GM12878 (cell line): ENCODE data around the gene TATDN2. TPM values are rescaled to one million over a fixed set of nuclear protein-coding genes. Genes with fewer than 3 reads are reported as not detected.

Experiments
- ATAC-seq: fragments of 200-7000 bp; cut with Tn5 transposase; 3 replicates; pipeline ENCODE4 v1.9.1; 2020; ENCODE audit warnings: mild to moderate bottlenecking, moderate library complexity
- BruUV-seq: library from RNA; stranded (reverse); fragments of 400-500 nt; replicated peaks from 2 replicates; lab custom pipeline; 2021; lab: Mats Ljungman, UMichigan
- CTCF ChIA-PET: fragments of 300-600 bp; sonication (Branson Sonifier 250); formaldehyde crosslinking; extraction: SDS; loops from one replicate; lab custom pipeline; 2021; ENCODE audit warnings: inconsistent platforms; lab: Yijun Ruan, JAX
- POLR2A ChIA-PET: fragments of 350-600 bp; formaldehyde crosslinking; extraction: SDS; loops from one replicate; lab custom pipeline; 2021; ENCODE audit warnings: inconsistent platforms; lab: Charles Lee
- RAD21 ChIA-PET: fragments of 300-600 bp; sonication (Branson Sonifier 250); formaldehyde crosslinking; loops from one replicate; lab custom pipeline; 2023; ENCODE audit warnings: antibody characterized with exemption; ENCODE audit not compliant: unreplicated experiment; lab: Charles Lee
- SMC1A ChIA-PET: fragments of 300-600 bp; sonication (Branson Sonifier 250); formaldehyde crosslinking; loops from one replicate; lab custom pipeline; 2023; ENCODE audit not compliant: unreplicated experiment, uncharacterized antibody; lab: Charles Lee
- DNase-seq: peaks from one replicate; pipeline ENCODE4 v3.0.0-alpha.2; 2011; ENCODE audit warnings: low read depth, low spot score
- FAIRE-seq: peaks from 3 replicates; lab custom pipeline; 2011; peaks lifted over from hg19 to GRCh38; lab: Jason Lieb, UNC
- H2AFZ ChIP-seq: 2 replicates; pipeline ENCODE4 v1.6.0; 2011; ENCODE audit warnings: low read depth, low read length, control low read depth; ENCODE audit not compliant: control insufficient read depth
- H3K27ac ChIP-seq: 2 replicates; pipeline ENCODE4 v1.5.1; 2011; ENCODE audit warnings: control low read depth; ENCODE audit not compliant: control insufficient read depth, insufficient read depth
- H3K27me3 ChIP-seq, 2 experiments: replicated peaks in 1 of 2; 2 replicates each; pipeline versions ENCODE4 v1.6.0 to v1.6.1; 2011; ENCODE audit warnings: low read length in 1 of 2; ENCODE audit not compliant: control insufficient read depth in 2 of 2, insufficient read depth in 2 of 2
- H3K36me3 ChIP-seq, 2 experiments: 2 replicates each; pipeline ENCODE4 v1.5.1; 2011; ENCODE audit warnings: low read length in 1 of 2; ENCODE audit not compliant: control insufficient read depth in 2 of 2, insufficient read depth in 2 of 2
- H3K4me1 ChIP-seq: 2 replicates; pipeline ENCODE4 v1.6.1; 2011; ENCODE audit warnings: mild to moderate bottlenecking, low read length, moderate library complexity, mixed read lengths; ENCODE audit not compliant: control insufficient read depth, insufficient read depth
- H3K4me2 ChIP-seq: 2 replicates; pipeline ENCODE4 v1.6.0; 2011; ENCODE audit warnings: control low read depth; ENCODE audit not compliant: control insufficient read depth, insufficient read depth
- H3K4me3 ChIP-seq: fragments of 200-600 bp; sonication (generic); 2 replicates; pipeline ENCODE4 v1.5.1; 2016
- H3K79me2 ChIP-seq: 2 replicates; pipeline ENCODE4 v1.6.0; 2011; ENCODE audit warnings: low read length; ENCODE audit not compliant: control insufficient read depth, insufficient read depth
- H3K9ac ChIP-seq: 2 replicates; pipeline ENCODE4 v1.8.0; 2011; ENCODE audit warnings: low read length, control low read depth, mixed read lengths; ENCODE audit not compliant: control insufficient read depth, insufficient read depth
- H3K9me3 ChIP-seq: replicated peaks from 3 replicates; pipeline ENCODE4 v1.5.1; 2011; ENCODE audit warnings: mild to moderate bottlenecking, low read length; ENCODE audit not compliant: control insufficient read depth, insufficient read depth
- H4K20me1 ChIP-seq: 2 replicates; pipeline ENCODE4 v1.6.0; 2011; ENCODE audit not compliant: control insufficient read depth, insufficient read depth
- BRCA1 ChIP-seq: IDR thresholded peaks from 2 replicates; pipeline ENCODE4 v1.6.1; 2011; ENCODE audit warnings: low read depth, low read length, improper control_type of control experiment
- CEBPZ ChIP-seq: fragments of 150-350 bp; IDR thresholded peaks from 2 replicates; pipeline ENCODE4 v1.6.1; 2016; ENCODE audit warnings: low read depth, low read length
- CTCF ChIP-seq, 3 experiments: IDR thresholded peaks in 2 of 3; conservative IDR thresholded peaks in 1 of 3; 2 replicates each; pipeline ENCODE4 v1.5.1; 2011; ENCODE audit warnings: low read depth in 3 of 3, low read length in 3 of 3, mild to moderate bottlenecking in 3 of 3, control low read depth in 2 of 3, moderate library complexity in 2 of 3, inconsistent platforms in 1 of 3, mixed read lengths in 1 of 3; ENCODE audit not compliant: control insufficient read depth in 2 of 3, insufficient read depth in 1 of 3; ENCODE audit errors: extremely low read depth in 1 of 3
- IKZF1 ChIP-seq: fragments of 450-650 bp; conservative IDR thresholded peaks from 2 replicates; pipeline ENCODE4 v1.6.1; 2017; ENCODE audit warnings: antibody characterized with exemption, mild to moderate bottlenecking
- KAT2A ChIP-seq: conservative IDR thresholded peaks from 2 replicates; pipeline ENCODE4 v1.6.1; 2011; ENCODE audit warnings: low read depth, low read length; ENCODE audit not compliant: control insufficient read depth
- NFXL1 ChIP-seq: fragments of 450-650 bp; IDR thresholded peaks from 2 replicates; pipeline ENCODE4 v1.6.1; 2017; ENCODE audit warnings: antibody characterized with exemption, mild to moderate bottlenecking, borderline replicate concordance
- SRF ChIP-seq, 2 experiments: IDR thresholded peaks; 2 replicates each; pipeline ENCODE4 v1.6.1; 2011; ENCODE audit warnings: low read depth in 2 of 2, low read length in 2 of 2, mild to moderate bottlenecking in 1 of 2, moderate library complexity in 1 of 2
- WGBS: methylation state at CpG from one replicate; pipeline ENCODE4 v1.1.6; 2016; ENCODE audit warnings: low lambda C conversion rate; ENCODE audit not compliant: insufficient replicate concordance, insufficient coverage; ENCODE audit errors: missing lambda C conversion rate; 5-methylcytosine and 5-hydroxymethylcytosine counted together
- in situ Hi-C: fragments of 300-500 bp; cut with MboI; formaldehyde crosslinking; loops from 9 replicates; pipeline ENCODE4 v1.14.3; 2018; ENCODE audit warnings: mixed read lengths
- intact Hi-C: fragments of 100-400 bp; cut with micrococcal nuclease; formaldehyde crosslinking; loops from one replicate; pipeline ENCODE4 v1.14.2; 2022; ENCODE audit not compliant: unreplicated experiment
- polyA plus RNA-seq, 11 experiments: library from polyadenylated mRNA; depleted of rRNA in 4 of 11; unstranded in 6 of 11; stranded (reverse) in 5 of 11; fragments of >200 nt; fragmentation: Nextera tagmentation in 4 of 11; fragmentation: Illumina TruSeq in 1 of 11; extraction: Ambion mirVana in 4 of 11; extraction: Trizol in 1 of 11; gene quantifications; 1 replicate in 1 of 11; 2 replicates in 10 of 11; pipeline versions ENCODE4 v1.2.1 to v1.2.3, GENCODE V29; 2011 to 2016; ENCODE audit warnings: inconsistent platforms in 2 of 11, missing spikeins in 2 of 11, low read depth in 1 of 11
- total RNA-seq, 4 experiments: library from RNA; depleted of rRNA in 3 of 4; stranded (reverse); fragments of >200 nt in 3 of 4; fragmentation: Illumina TruSeq in 1 of 4; extraction: Trizol in 1 of 4; gene quantifications; 2 replicates each; pipeline versions ENCODE4 v1.2.1 to v1.2.3, GENCODE V29; 2013 to 2021

TATDN2 gene
- total and polyA plus RNA-seq, 10 of the 15 experiments (the other 5 are each of a cell fraction or from before 2014, with no cell fraction given): 4.2 to 36.5 (median 15.8) TPM

GRCh38 chr3:10249833-10250232 lies 1.6 kb downstream of the TATDN2 start:
- 2% methylated on average over 3 of the region's 3 CpGs for WGBS
- intact Hi-C loops: no loop called here
- CTCF ChIA-PET: interaction anchor here (0.6 to 2.1 kb wide), 4 partner anchors 10 to 43 kb away, joined by 3 to 9 read pairs (median 4); partner anchors contain the start of gene GHRL

More at GRCh38 chr3:10249833-10250232, 1.6 kb downstream of the TATDN2 start:
- Histone ChIP-seq H3K27me3 (no peaks in the 10 kb centered on the region), H3K4me2 (peak overlapping the region; percentile 82), H3K27ac (peak overlapping the region; percentile 81), H3K9me3 (peaks cover 8% of the 10 kb centered on the region; the same call in 2 of the 3 replicates), H4K20me1 (no peaks in the 10 kb centered on the region; the same call in 1 of the 2 replicates), H3K9ac (peak overlapping the region; percentile 79), H2AFZ (no peak overlapping the region), H3K4me3 (peak overlapping the region; percentile 97), H3K36me3 (peaks cover 0 to 11% of the 10 kb centered on the region in 2 experiments; a peak in 3 of 4 replicates)
- RAD21 ChIA-PET: interaction anchor here (0.6 to 1.3 kb wide), 4 partner anchors 24 to 195 kb away, joined by 3 to 4 read pairs (median 3); partner anchors contain the start of gene SEC13
- in situ Hi-C loops: no loop called here
- FAIRE-seq (no peak), ATAC-seq (no peak), DNase-seq (no peak)
- BruUV-seq: no TSS peak
- SMC1A ChIA-PET: interaction anchor here (0.7 to 1.6 kb wide), 4 partner anchors 12 to 147 kb away, joined by 3 to 5 read pairs (median 3); partner anchors contain the start of gene GHRL
- TF ChIP-seq IKZF1 (no peak), CEBPZ (no peak), NFXL1 (no peak), BRCA1 (no peak), KAT2A (no peak), CTCF (IDR thresholded peaks at IDR 0.05 in 2 of 3, conservative IDR thresholded peaks at IDR 0.05 in 1 of 3; ENCODE audit: control insufficient read depth in 2 of 3, extremely low read depth in 1 of 3, insufficient read depth in 1 of 3, low read depth in 3 of 3, low read length in 3 of 3) (no peak), SRF (IDR thresholded peaks at IDR 0.05; ENCODE audit: low read depth in 2 of 2, low read length in 2 of 2) (no peak)
- TF ChIP-seq, all 136 proteins: peak for 0
- peaks cover 48% of the 10 kb centered on the region for H3K79me2 ChIP-seq
- peaks cover 6% of the 10 kb centered on the region; the same call in 1 of the 2 replicates for H3K4me1 ChIP-seq
- POLR2A ChIA-PET: interaction anchor here (0.6 to 1.4 kb wide), 4 partner anchors 11 to 263 kb away, joined by 4 to 9 read pairs (median 6); no protein-coding TSS in a partner anchor
